Measurements from ENCODE around the gene ZNF383. TPM values are rescaled to one million over a fixed set of nuclear protein-coding genes. Genes with fewer than 3 reads are reported as not detected.

The ZNF383 gene
- total and polyA plus RNA-seq, 10 of the 15 experiments (the other 5 are each of a cell fraction or from before 2014, with no cell fraction given) = 3.3 to 9.0 (median 5.1) TPM

GRCh38 chr19:37217480-37217774 is 587 bp upstream of the ZNF383 start:
- no peak for ATAC-seq
- ChIA-PET RAD21 (ENCODE audit: unreplicated experiment) (interaction anchor here (1.1 to 1.5 kb wide), 3 partner anchors 153 to 1003 kb away, joined by 3 to 6 read pairs (median 3); partner anchors contain the start of genes ZNF146, ZNF527 and ZNF565), POLR2A (interaction anchor here (0.5 to 1.4 kb wide), 5 partner anchors 100 to 1396 kb away, joined by 3 to 5 read pairs (median 4); partner anchors contain the start of genes ZNF146, ZNF345 and ZNF565), SMC1A (ENCODE audit: uncharacterized antibody, unreplicated experiment) (interaction anchor here (0.6 to 1.1 kb wide), 2 partner anchors 292 to 378 kb away, joined by 3 read pairs; no protein-coding TSS in a partner anchor), CTCF (interaction anchor here (1.0 to 1.5 kb wide), 3 partner anchors 9 to 1089 kb away, joined by 3 to 7 read pairs (median 4); partner anchors contain the start of gene ZNF573)
- Histone ChIP-seq H3K27me3 (replicated peaks in 1 of 2; ENCODE audit: control insufficient read depth in 2 of 2, insufficient read depth in 2 of 2, low read length in 1 of 2) (no peaks in the 10 kb centered on the region), H3K36me3 (ENCODE audit: control insufficient read depth in 2 of 2, insufficient read depth in 2 of 2, low read length in 1 of 2) (no peaks in the 10 kb centered on the region; a peak in 1 of 4 replicates), H3K9me3 (replicated peaks; ENCODE audit: control insufficient read depth, insufficient read depth, low read length) (peaks cover 11% of the 10 kb centered on the region; the same call in 2 of the 3 replicates), H3K9ac (ENCODE audit: control insufficient read depth, insufficient read depth, low read length) (peak overlapping the region; percentile 87), H3K4me3 (peak overlapping the region; percentile 86), H3K79me2 (ENCODE audit: control insufficient read depth, insufficient read depth, low read length) (peaks cover 11% of the 10 kb centered on the region), H3K4me2 (ENCODE audit: control insufficient read depth, insufficient read depth) (peak overlapping the region; percentile 64), H4K20me1 (ENCODE audit: control insufficient read depth, insufficient read depth) (no peaks in the 10 kb centered on the region), H3K4me1 (ENCODE audit: control insufficient read depth, insufficient read depth, low read length) (no peaks in the 10 kb centered on the region; the same call in 1 of the 2 replicates), H3K27ac (ENCODE audit: control insufficient read depth, insufficient read depth) (peak overlapping the region; percentile 93), H2AFZ (ENCODE audit: control insufficient read depth, low read depth, low read length) (peak overlapping the region; percentile 89)
- in situ Hi-C loops (cut with MboI) (no loop called here), intact Hi-C loops (cut with micrococcal nuclease; ENCODE audit: unreplicated experiment) (loop anchor here (1.0 to 10.0 kb wide), 6 partner anchors 45 to 1093 kb away; partner anchors contain the start of genes ZFP30, ZNF146, ZNF420 and ZNF565)
- BruUV-seq (replicated peaks) = no TSS peak
- FAIRE-seq = no peak
- WGBS (ENCODE audit: insufficient coverage, insufficient replicate concordance, low lambda C conversion rate, missing lambda C conversion rate) = 1% methylated on average over 7 of the region's 7 CpGs
- no peak for DNase-seq (ENCODE audit: low read depth, low spot score)
- 0 out of 2 replicates have a peak, but pooled peaks have one; percentile 8 for TF ChIP-seq ELK1 (IDR thresholded peaks at IDR 0.05; ENCODE audit: low read depth, low read length)
- TF ChIP-seq NFXL1 (IDR thresholded peaks at IDR 0.05; ENCODE audit: borderline replicate concordance) = no peak

- Histone ChIP-seq H3K9ac (ENCODE audit: control insufficient read depth, insufficient read depth, low read length) (peak overlapping the region; percentile 87), H3K4me1 (ENCODE audit: control insufficient read depth, insufficient read depth, low read length) (no peaks in the 10 kb centered on the region; the same call in 1 of the 2 replicates), H3K27me3 (replicated peaks in 1 of 2; ENCODE audit: control insufficient read depth in 2 of 2, insufficient read depth in 2 of 2, low read length in 1 of 2) (no peaks in the 10 kb centered on the region), H4K20me1 (ENCODE audit: control insufficient read depth, insufficient read depth) (no peaks in the 10 kb centered on the region), H3K9me3 (replicated peaks; ENCODE audit: control insufficient read depth, insufficient read depth, low read length) (peaks cover 13% of the 10 kb centered on the region; the same call in 2 of the 3 replicates), H3K4me2 (ENCODE audit: control insufficient read depth, insufficient read depth) (peak overlapping the region; percentile 82), H2AFZ (ENCODE audit: control insufficient read depth, low read depth, low read length) (peak overlapping the region; percentile 89), H3K27ac (ENCODE audit: control insufficient read depth, insufficient read depth) (peak overlapping the region; percentile 93), H3K79me2 (ENCODE audit: control insufficient read depth, insufficient read depth, low read length) (peaks cover 11% of the 10 kb centered on the region), H3K4me3 (peak overlapping the region; percentile 86), H3K36me3 (ENCODE audit: control insufficient read depth in 2 of 2, insufficient read depth in 2 of 2, low read length in 1 of 2) (no peaks in the 10 kb centered on the region; a peak in 1 of 4 replicates)
- in situ Hi-C loops (cut with MboI) = no loop called here
- BruUV-seq (replicated peaks) = TSS peak; percentile 90
- POLR2A ChIA-PET = no interaction called here
- SMC1A ChIA-PET (ENCODE audit: uncharacterized antibody, unreplicated experiment) = no interaction called here
- FAIRE-seq (no peak), DNase-seq (ENCODE audit: low read depth, low spot score) (peak; percentile 5), ATAC-seq (peak; percentile 4; the same call in 2 of the 3 replicates)
- intact Hi-C loops (cut with micrococcal nuclease; ENCODE audit: unreplicated experiment) = loop anchor here (1.0 to 10.0 kb wide), 6 partner anchors 8 to 1094 kb away; partner anchors contain the start of genes ZNF146, ZNF420, ZNF565 and ZNF585A
- WGBS (ENCODE audit: insufficient coverage, insufficient replicate concordance, low lambda C conversion rate, missing lambda C conversion rate) = 9% methylated on average over 6 of the region's 6 CpGs
- CTCF ChIA-PET = no interaction called here
- RAD21 ChIA-PET (ENCODE audit: unreplicated experiment) = no interaction called here
- TF ChIP-seq CUX1 (IDR thresholded peaks at IDR 0.05; ENCODE audit: insufficient replicate concordance, low read depth, low read length) = no peak
- TF ChIP-seq SP1 (IDR thresholded peaks at IDR 0.05; ENCODE audit: low read depth, low read length) = peak; percentile 5
- peak; percentile 31 for TF ChIP-seq SMAD1 (IDR thresholded peaks at IDR 0.05; ENCODE audit: low read depth, partially characterized antibody)
- TF ChIP-seq ZNF384 (IDR thresholded peaks at IDR 0.05; ENCODE audit: borderline replicate concordance, low read depth, low read length) = no peak
- TF ChIP-seq BHLHE40 (IDR thresholded peaks at IDR 0.05; ENCODE audit: borderline replicate concordance in 1 of 2, low read depth in 2 of 2, low read length in 1 of 2) = peak; percentile 37 to 44; a peak in 2 of 4 replicates
These were observed 550 bp downstream of the ZNF383 start for GRCh38 chr19:37218592-37218935.
